GM18861 (cell line): ENCODE data around the gene HECTD1.
A peak's percentile ranks its signal among the peaks of the same experiment; 100 is the strongest.
"Not testable (repeated sequence)": the region's sequence is repeated elsewhere in the genome, so short reads cannot be mapped to it uniquely, and the experiment has no call there.

ENCODE experiments used
- ATAC-seq: cut with Tn5 transposase; IDR thresholded peaks from one replicate; pipeline ENCODE4 v1.9.1; 2021; ENCODE audit not compliant: unreplicated experiment

HECTD1 gene

GRCh38 chr14:31207755-31208545 is at the start of gene HECTD1:
TSS of gene HECTD1 (minus strand) at chr14:31207793. CDS start at chr14:31205936, 1,857 bp downstream.
- peak; percentile 67 for ATAC-seq

- ATAC-seq, result no peak
These were observed 49.6 kb upstream of the HECTD1 start for GRCh38 chr14:31257244-31257553.

- ATAC-seq, result no peak
These were observed 49.1 kb upstream of the HECTD1 start for GRCh38 chr14:31256534-31257243.

- not testable (repeated sequence) for ATAC-seq
These were observed 48.3 kb upstream of the HECTD1 start for GRCh38 chr14:31255918-31256317.

- no peak for ATAC-seq
These were observed 47.7 kb upstream of the HECTD1 start for GRCh38 chr14:31255286-31255685.

- ATAC-seq, result no peak
These were observed 46.3 kb upstream of the HECTD1 start for GRCh38 chr14:31253746-31254471.

GRCh38 chr14:31252865-31253264 is 45.3 kb upstream of the HECTD1 start:
- no peak for ATAC-seq

- no peak for ATAC-seq
These were observed 43.7 kb upstream of the HECTD1 start for GRCh38 chr14:31251028-31251958.

- no peak for ATAC-seq
These were observed 37.0 kb upstream of the HECTD1 start for GRCh38 chr14:31244626-31245025.

- no peak for ATAC-seq
These were observed 36.3 kb upstream of the HECTD1 start for GRCh38 chr14:31243860-31244259.

GRCh38 chr14:31242161-31242940 is 34.8 kb upstream of the HECTD1 start:
- ATAC-seq, result not testable (repeated sequence)

- no peak for ATAC-seq
These were observed 34.0 kb upstream of the HECTD1 start for GRCh38 chr14:31241450-31242114.

GRCh38 chr14:31239741-31240140 is 32.1 kb upstream of the HECTD1 start:
- ATAC-seq, result no peak

GRCh38 chr14:31235462-31235861 is 27.9 kb upstream of the HECTD1 start:
- ATAC-seq, result no peak

GRCh38 chr14:31232081-31232480 is 24.5 kb upstream of the HECTD1 start:
- no peak for ATAC-seq

GRCh38 chr14:31231272-31231671 is 23.7 kb upstream of the HECTD1 start:
- ATAC-seq, result not testable (repeated sequence)

- ATAC-seq, result no peak
These were observed 23.0 kb upstream of the HECTD1 start for GRCh38 chr14:31230573-31230958.

- ATAC-seq, result no peak
These were observed 22.3 kb upstream of the HECTD1 start for GRCh38 chr14:31229638-31230572.
